GM12873 (cell line): ENCODE measurements around the gene NUFIP1.
A peak's percentile ranks its signal among the peaks of the same experiment; 100 is the strongest.

Experiments
- TF ChIP-seq, protein P1 (sequence below): IDR thresholded peaks from 2 replicates; pipeline ENCODE4 v1.5.1; 2012; ENCODE audit warnings: low read depth, mild to moderate bottlenecking, moderate library complexity, low read length, control low read depth; ENCODE audit not compliant: insufficient read depth; ENCODE audit errors: missing control alignments

The NUFIP1 gene

DNA sequence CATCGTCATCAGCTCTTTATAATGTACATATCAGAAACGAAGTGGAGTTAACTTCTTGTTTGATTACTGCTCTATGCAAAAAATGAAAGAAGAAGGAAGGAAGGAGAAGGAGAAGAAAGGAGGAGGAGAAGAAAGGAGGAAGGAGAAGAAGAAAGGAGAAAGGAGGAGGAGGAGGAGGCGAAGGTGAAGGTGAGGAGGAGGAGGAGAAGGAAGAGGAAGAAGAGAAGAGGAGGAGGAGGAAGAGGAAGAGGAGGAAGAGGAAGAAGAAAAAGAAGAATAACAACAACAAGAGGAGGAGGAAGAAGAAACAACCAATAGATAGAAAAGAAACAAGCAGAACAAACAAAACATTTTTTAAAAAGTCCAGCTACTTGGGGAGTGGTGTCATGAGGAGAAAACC is 13.1 kb downstream of the NUFIP1 start:
- TF ChIP-seq, protein P1, sequence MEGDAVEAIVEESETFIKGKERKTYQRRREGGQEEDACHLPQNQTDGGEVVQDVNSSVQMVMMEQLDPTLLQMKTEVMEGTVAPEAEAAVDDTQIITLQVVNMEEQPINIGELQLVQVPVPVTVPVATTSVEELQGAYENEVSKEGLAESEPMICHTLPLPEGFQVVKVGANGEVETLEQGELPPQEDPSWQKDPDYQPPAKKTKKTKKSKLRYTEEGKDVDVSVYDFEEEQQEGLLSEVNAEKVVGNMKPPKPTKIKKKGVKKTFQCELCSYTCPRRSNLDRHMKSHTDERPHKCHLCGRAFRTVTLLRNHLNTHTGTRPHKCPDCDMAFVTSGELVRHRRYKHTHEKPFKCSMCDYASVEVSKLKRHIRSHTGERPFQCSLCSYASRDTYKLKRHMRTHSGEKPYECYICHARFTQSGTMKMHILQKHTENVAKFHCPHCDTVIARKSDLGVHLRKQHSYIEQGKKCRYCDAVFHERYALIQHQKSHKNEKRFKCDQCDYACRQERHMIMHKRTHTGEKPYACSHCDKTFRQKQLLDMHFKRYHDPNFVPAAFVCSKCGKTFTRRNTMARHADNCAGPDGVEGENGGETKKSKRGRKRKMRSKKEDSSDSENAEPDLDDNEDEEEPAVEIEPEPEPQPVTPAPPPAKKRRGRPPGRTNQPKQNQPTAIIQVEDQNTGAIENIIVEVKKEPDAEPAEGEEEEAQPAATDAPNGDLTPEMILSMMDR, result no peak

DNA sequence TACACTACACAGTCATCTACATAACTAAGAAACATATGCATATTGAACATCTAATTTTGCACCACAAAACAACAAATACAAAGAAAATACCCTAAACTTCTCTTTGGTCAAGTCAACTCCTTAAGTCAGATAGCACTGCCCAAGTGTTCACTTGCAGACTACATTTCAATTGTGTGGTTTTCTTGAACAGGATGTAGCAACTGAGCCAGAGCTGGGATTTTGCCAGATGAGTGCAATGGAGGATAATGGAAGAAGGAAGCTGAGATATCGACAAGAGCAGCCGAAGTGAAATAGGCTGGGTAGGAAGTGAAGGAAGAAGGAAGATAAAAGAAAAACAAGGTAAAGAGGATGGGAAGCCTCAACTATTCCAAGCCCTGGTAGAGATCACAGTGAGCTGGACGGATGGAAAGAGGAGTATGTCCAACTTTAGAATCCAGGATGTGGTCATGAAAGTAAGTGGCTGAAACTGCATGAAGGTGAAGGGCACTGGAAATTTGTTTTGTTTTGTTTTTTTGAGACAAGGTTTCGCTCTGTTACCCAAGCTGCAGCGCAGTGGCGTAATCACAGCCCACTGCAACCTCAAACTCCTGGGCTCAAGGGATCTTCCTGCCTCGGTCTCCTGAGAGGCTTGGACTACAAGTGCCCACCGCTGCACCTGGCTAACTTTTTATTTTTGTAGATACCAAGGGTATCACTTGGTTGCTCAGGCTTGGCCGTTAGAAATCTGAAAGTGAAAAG is 15.0 kb downstream of the NUFIP1 start:
- TF ChIP-seq, protein P1, result no peak

DNA sequence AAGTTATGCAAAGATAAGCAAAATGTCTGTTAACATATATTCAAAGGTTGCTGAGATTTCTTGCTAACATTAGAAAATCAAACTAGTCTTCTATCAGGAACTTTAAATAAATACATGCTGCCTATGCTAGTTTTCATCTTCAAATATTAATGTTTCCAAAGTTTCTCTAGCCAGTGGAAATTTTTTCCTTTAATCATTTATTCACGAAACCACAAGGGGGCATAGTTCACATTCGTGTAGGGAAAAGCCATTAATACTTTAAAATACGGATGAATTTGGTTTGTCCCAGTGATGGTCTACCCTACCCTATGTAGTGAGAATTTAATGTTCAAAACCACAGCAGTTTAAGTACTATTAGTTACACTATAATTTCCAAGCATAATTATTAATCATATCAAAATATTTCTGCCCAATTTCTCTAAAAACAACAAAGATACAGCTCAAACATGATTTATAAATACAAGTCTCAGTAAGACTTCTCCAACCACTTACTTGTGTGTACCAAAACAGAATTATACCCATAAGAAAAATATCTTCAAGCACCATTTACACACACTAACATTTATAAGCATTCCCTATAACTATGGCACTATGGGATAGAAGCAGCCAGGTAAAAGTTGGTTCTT is 16.2 kb downstream of the NUFIP1 start:
- TF ChIP-seq, protein P1, result peak; percentile 31

DNA sequence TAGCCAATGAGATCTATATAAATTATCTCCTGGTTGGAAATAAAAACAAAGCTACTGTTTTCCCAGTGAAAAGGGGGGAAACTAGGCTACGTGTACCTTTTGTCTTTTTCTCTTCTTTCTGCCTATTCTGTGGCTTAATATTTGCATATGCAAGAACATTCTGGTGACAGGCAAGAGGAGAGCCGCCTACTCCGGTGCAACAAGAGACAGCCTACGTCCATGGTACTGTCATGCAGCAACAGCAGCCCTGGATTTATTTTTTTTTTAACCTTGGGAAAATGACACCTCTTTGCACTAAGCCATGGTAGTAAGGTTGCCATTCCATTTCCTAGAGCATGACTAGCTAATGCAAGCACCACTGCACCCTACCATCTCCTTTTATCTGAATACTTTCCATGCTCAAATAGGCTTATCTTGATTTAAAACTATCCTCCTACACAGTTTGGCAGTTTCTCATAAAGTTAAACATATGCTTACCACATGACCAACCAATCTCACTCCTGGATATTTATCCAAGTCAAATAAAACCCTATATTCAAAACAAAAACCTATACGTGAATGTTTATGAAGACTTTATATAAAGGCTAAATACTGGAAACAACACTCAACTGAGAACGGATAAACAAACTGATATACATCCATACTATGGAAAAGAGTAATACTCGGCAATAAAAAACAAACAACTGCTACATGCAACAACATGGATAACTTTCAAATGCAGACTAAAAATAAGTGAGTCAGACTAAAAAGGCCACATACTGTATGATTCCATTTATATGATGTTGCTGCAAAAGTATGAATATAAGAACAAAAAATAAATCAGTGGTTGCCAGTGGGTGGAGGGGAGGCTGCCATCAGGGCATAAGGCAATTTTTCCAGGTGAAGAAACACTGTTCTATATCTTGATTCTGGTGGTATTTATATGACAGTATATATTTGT is 17.3 kb downstream of the NUFIP1 start:
- TF ChIP-seq, protein P1, result no peak

DNA sequence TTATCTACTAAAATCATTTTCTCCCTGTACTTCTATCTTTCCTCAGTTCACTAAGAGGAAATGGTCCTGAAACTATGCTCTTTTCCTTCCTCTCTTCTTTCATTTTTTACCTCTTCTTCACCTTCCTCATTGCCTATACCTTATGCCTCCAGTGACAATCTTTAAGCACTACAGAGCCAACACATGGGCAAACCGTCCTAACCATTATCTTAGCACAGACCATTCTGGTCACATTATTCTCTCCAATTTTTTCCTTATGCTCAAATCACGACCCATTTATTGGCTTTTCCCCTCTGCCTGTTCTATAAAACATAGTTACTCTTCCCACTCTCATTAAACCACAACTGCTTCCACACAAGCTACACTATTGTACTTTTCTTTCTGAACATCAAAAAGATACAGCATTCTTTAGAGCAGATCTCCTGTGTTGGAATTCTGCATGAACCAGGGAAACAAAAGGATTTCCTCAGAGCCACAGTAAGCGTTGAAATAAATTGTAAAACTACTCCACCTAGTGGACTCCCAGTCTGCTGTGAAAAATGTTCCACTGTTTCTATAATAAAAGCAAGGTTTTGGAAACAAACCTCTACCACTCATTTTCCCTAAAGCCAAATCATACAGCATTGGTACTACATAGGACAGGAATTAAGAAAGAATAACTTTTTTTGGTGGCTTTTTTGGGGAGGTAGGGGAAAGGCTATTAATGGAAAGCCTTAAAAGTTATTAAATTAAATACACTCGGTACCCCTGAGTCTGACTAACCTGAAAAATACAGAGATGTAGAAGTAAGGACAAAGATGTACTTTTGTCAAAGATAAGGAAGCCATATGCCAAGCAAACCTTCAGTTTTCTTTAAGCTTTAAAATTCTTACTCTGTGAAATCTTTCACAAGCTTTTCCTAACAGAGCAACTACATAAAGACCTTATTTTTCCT is 19.5 kb downstream of the NUFIP1 start:
- TF ChIP-seq, protein P1, result peak; percentile 68

DNA sequence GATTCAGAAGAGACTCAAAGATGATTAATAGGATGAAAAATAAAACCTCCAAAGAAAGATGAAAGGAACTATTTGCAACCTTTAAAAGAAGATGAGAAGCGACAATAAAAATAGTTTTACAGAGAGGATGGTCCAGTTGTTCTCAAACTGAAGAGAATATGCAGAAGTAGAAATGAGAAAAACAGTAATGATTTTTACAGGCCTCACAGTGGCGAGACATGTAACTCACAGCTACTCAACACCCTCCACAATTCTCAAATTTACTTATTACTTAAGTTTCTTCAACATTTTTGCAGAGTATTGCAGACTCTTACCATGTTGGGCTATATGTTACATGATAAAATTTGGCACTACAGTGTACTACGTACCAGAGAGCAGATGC is 20.8 kb downstream of the NUFIP1 start:
- TF ChIP-seq, protein P1, result no peak
